Measurements from ENCODE around the gene TSPAN6.

TSPAN6 gene

GRCh38 chrX:100593126-100593525 lies 43.5 kb downstream of the TSPAN6 start:
- H3K4me3 ChIP-seq (ENCODE audit: low read length) = no peak overlapping the region
- no peak for DNase-seq (ENCODE audit: low read depth)
- no peak for TF ChIP-seq CTCF (IDR thresholded peaks at IDR 0.05; ENCODE audit: insufficient read depth, low read depth, low read length, missing control alignments)

GRCh38 chrX:100591256-100592051 lies 45.2 kb downstream of the TSPAN6 start:
- no peak for DNase-seq (ENCODE audit: low read depth)
- no peak for TF ChIP-seq CTCF (IDR thresholded peaks at IDR 0.05; ENCODE audit: insufficient read depth, low read depth, low read length, missing control alignments)

GRCh38 chrX:100587861-100588260 lies 48.7 kb downstream of the TSPAN6 start:
- DNase-seq (ENCODE audit: low read depth) = no peak
- no peak for TF ChIP-seq CTCF (IDR thresholded peaks at IDR 0.05; ENCODE audit: insufficient read depth, low read depth, low read length, missing control alignments)
- no peak overlapping the region for H3K4me3 ChIP-seq (ENCODE audit: low read length)

More at GRCh38 chrX:100591256-100592051, 45.2 kb downstream of the TSPAN6 start:
- H3K4me3 ChIP-seq (ENCODE audit: low read length) = no peak overlapping the region

GRCh38 chrX:100586747-100587146 lies 49.9 kb downstream of the TSPAN6 start:
- H3K4me3 ChIP-seq (ENCODE audit: low read length) = no peak overlapping the region
- DNase-seq (ENCODE audit: low read depth) = no peak
- TF ChIP-seq CTCF (IDR thresholded peaks at IDR 0.05; ENCODE audit: insufficient read depth, low read depth, low read length, missing control alignments) = no peak

- no peak within 1 kb of the TSS for H3K4me3 ChIP-seq (ENCODE audit: low read length)
- TF ChIP-seq CTCF (IDR thresholded peaks at IDR 0.05; ENCODE audit: insufficient read depth, low read depth, low read length, missing control alignments) = no peak
- no peak for DNase-seq (ENCODE audit: low read depth)
Measured at GRCh38 chrX:100584611-100585010, 52.0 kb downstream of the TSPAN6 start, which contains the start of gene TNMD. Gene TNMD (plus strand): TSS chrX:100584936. CDS start chrX:100585019, 83 bp downstream.
